ENCODE measurements around the gene UBE2D3.
A peak's percentile ranks its signal among the peaks of the same experiment; 100 is the strongest.

UBE2D3 gene

GRCh38 chr4:102809190-102809589, 18.2 kb downstream of the UBE2D3 start:
- no peak for FAIRE-seq
- no peak for DNase-seq (ENCODE audit: insufficient read length, low spot score)
- TF ChIP-seq CTCF (IDR thresholded peaks at IDR 0.05; ENCODE audit: insufficient read depth, missing control alignments): no peak

- FAIRE-seq (peak; percentile 46), DNase-seq (ENCODE audit: insufficient read length, low spot score) (no peak)
- no peak for TF ChIP-seq CTCF (IDR thresholded peaks at IDR 0.05; ENCODE audit: insufficient read depth, missing control alignments)
Observed at GRCh38 chr4:102808009-102808408, 19.3 kb downstream of the UBE2D3 start.

DNA sequence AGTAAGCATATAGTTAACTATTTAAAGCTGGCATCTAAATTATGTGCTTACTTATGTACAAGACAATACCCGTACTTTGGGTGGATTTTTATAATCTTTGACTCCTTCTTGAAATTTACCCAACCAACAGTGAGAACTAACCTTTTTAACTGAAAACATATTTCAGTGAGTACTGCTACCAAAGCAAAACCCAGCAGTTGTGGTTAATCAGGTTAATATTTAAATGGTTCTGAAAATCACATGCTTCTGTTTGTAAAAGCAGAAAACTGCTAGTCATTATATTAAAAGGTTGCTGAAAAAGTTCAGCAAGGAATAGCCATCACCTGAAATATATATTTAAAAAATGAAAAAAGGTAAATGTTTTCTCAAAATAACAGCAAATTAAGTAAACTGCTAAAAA, 20.0 kb downstream of the UBE2D3 start:
- TF ChIP-seq CTCF (IDR thresholded peaks at IDR 0.05; ENCODE audit: insufficient read depth, missing control alignments): no peak
- no peak for FAIRE-seq
- no peak for DNase-seq (ENCODE audit: insufficient read length, low spot score)

DNA sequence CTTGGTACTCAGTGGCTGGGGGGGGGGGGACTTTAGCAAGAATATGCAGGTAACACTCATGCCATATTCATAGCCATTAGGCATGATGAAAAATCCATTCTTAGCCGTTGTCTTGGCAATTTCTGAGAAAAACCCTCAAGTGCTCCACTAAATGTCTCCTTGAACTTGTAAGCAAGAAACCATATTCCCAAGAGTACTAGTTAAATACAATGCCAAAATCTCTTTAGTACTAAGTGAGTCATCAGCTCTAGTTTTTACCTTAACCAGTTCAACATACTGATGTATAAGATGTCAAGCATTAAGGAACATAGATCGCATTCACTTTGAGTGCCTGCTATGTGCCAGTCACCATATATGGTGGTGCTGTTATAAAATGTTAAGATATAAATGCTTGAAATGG, 27.5 kb downstream of the UBE2D3 start:
- TF ChIP-seq CTCF (IDR thresholded peaks at IDR 0.05; ENCODE audit: insufficient read depth, missing control alignments): no peak
- no peak for FAIRE-seq
- no peak for DNase-seq (ENCODE audit: insufficient read length, low spot score)

DNA sequence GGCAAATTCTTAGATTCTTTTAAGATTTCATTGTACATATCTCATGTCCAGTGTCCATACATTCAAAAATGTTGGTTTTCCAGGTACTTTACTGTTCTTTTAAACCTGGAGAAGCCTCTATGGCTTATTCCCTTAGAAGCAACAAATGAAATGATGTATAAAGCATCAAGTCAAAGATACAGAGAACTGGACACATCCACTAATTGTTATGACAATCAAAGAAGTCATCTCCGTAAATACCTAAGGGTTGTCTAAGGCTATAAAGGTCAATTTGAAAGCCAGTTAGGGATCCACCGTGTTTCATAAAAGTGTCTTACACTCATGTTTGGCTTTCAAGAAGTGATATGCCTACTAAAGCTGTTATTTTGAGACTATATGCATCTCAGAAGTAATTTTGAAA, 32.4 kb downstream of the UBE2D3 start:
- DNase-seq (ENCODE audit: insufficient read length, low spot score) (no peak), FAIRE-seq (no peak)
- no peak for TF ChIP-seq CTCF (IDR thresholded peaks at IDR 0.05; ENCODE audit: insufficient read depth, missing control alignments)

DNA sequence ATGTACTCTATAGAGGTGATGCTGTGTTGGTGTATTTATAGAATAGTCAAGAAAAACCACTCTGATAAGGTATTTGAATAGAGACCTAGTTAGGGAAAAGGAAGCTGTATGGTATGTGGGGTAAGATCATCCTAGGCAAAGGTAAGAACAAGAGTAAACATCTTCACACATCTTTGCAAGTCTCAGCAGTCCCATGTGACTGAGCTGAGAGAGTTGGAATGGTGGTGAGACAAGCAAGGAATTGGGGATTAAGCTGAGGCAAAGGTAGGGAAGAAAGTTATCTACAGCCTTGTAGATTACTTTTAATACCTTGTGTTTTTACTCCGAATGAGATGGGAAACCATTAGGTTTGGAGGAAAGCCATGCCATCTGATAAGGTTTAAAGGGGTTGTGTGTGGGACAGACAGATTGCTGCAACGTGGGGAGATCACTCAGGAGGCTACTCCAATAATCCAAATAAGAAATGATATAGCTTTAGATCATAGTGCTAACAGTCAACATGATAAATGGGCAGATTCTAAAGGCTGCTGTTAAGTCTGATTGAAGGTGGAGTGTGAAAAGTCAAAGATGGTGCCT, 34.9 kb downstream of the UBE2D3 start:
- DNase-seq (ENCODE audit: insufficient read length, low spot score) (no peak), FAIRE-seq (no peak)
- no peak for TF ChIP-seq CTCF (IDR thresholded peaks at IDR 0.05; ENCODE audit: insufficient read depth, missing control alignments)

DNA sequence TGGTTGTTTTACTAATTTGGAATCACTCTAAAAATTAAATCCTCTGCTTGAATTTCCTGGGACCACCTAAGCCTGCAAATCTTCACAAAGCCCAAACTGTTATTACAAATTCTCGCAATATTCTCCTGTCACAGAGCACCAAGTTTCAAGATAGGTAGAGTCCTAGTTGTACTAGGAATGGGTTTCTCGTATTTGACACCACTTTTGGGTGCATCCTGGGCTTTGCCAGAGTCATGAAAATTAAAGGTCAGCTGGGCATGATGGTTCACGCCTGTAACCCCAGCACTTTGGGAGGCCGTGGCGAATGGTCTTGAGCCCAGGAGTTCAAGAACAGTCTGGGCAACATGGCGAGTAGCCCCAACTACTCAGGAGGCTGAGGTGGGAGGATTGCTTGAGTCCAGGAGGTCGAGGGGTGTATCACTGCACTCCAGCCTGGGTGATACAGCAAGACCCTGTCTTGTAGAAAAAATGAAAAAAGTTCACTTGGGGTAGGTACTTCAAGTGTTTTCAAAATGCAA, 36.0 kb downstream of the UBE2D3 start:
- DNase-seq (ENCODE audit: insufficient read length, low spot score) (no peak), FAIRE-seq (no peak)
- no peak for TF ChIP-seq CTCF (IDR thresholded peaks at IDR 0.05; ENCODE audit: insufficient read depth, missing control alignments)
